Sigmoid colon (tissue), 7 donors: Measurements from ENCODE around the gene SDHA. TPM values are rescaled to one million over a fixed set of nuclear protein-coding genes. Genes with fewer than 3 reads are reported as not detected.

ENCODE experiments used
- DNase-seq: peaks from one replicate; pipeline ENCODE4 v3.0.0-alpha.2; 2019
- H3K27ac ChIP-seq, 4 donors: fragments of 200-600 bp; sonication (generic); one replicate each; pipeline ENCODE4 v1.5.1; 2016 to 2019; ENCODE audit warnings: mild to moderate bottlenecking in 1 of 4
- H3K27me3 ChIP-seq, 3 donors: fragments of 200-600 bp; sonication (generic); one replicate each; pipeline ENCODE4 v1.5.1; 2019; ENCODE audit warnings: mild to moderate bottlenecking in 1 of 3
- H3K36me3 ChIP-seq, 4 donors: fragments of 200-600 bp; sonication (generic); one replicate each; pipeline ENCODE4 v1.5.1; 2016 to 2019
- H3K4me1 ChIP-seq, 4 donors: fragments of 200-600 bp; sonication (generic); one replicate each; pipeline ENCODE4 v1.5.1; 2017 to 2019
- H3K4me3 ChIP-seq, 4 donors: fragments of 200-600 bp; sonication (generic); one replicate each; pipeline ENCODE4 v1.5.1; 2017 to 2019; ENCODE audit warnings: mild to moderate bottlenecking in 2 of 4, moderate library complexity in 1 of 4
- H3K9me3 ChIP-seq, 4 donors: fragments of 200-600 bp in 3 of 4; sonication (generic) in 3 of 4; one replicate each; pipeline versions ENCODE4 v1.5.1 to v1.6.1; 2013 to 2019
- CTCF ChIP-seq, 4 experiments: fragments of 450-650 bp in 3 of 4; fragments of 200-600 bp in 1 of 4; IDR thresholded peaks; one replicate each; pipeline ENCODE4 v1.5.1; 2016 to 2019; ENCODE audit warnings: antibody characterized with exemption in 4 of 4, mild to moderate bottlenecking in 3 of 4, moderate library complexity in 2 of 4
- EP300 ChIP-seq, 4 donors: sonication (generic); formaldehyde crosslinking; IDR thresholded peaks; one replicate each; pipeline ENCODE4 v1.6.1; 2017; ENCODE audit warnings: antibody characterized with exemption in 4 of 4
- POLR2A ChIP-seq, 2 donors: fragments of 450-650 bp; IDR thresholded peaks; one replicate each; pipeline ENCODE4 v1.6.1; 2016; ENCODE audit warnings: antibody characterized with exemption in 2 of 2, mild to moderate bottlenecking in 2 of 2, moderate library complexity in 2 of 2
- POLR2AphosphoS5 ChIP-seq, 4 donors: sonication (generic); formaldehyde crosslinking; IDR thresholded peaks; one replicate each; pipeline ENCODE4 v1.6.1; 2017; ENCODE audit warnings: antibody characterized with exemption in 4 of 4
- WGBS, 2 donors: extraction: QIAGEN DNeasy Blood & Tissue Kit; methylation state at CpG; one replicate each; pipeline ENCODE4 v1.1.7; 2013; 5-methylcytosine and 5-hydroxymethylcytosine counted together
- intact Hi-C: fragments of 100-400 bp; cut with DNase I; formaldehyde crosslinking; loops from one replicate; pipeline ENCODE4 v1.15.1; 2023
- polyA plus RNA-seq, 3 donors: library from polyadenylated mRNA; stranded (reverse); fragments of 200-250 nt; gene quantifications; one replicate each; pipeline ENCODE4 v1.2.3, GENCODE V29; 2013
- total RNA-seq, 4 donors: library from RNA; depleted of rRNA; stranded (reverse); fragments of >200 nt; gene quantifications; one replicate each; pipeline ENCODE4 v1.1.0, GENCODE V29; 2016
- donor health status: healthy with polysubstance abuse.
- donor health status: Bipolar disorder and iron deficiency.
- donor health status: healthy.

Gene SDHA
- total and polyA plus RNA-seq, 7 donors, result 72.7 to 290 (median 87.0) TPM

- Histone ChIP-seq H3K27ac (no peak overlapping the region), H3K9me3 (no peaks in the 10 kb centered on the region), H3K4me1 (peaks cover 0 to 4% (median 0%) of the 10 kb centered on the region in 4 donors), H3K4me3 (no peak overlapping the region), H3K36me3 (no peaks in the 10 kb centered on the region), H3K27me3 (no peaks in the 10 kb centered on the region)
- TF ChIP-seq POLR2A (IDR thresholded peaks at IDR 0.05), result no peak
- TF ChIP-seq CTCF (IDR thresholded peaks at IDR 0.05), result no peak
- TF ChIP-seq POLR2AphosphoS5 (IDR thresholded peaks at IDR 0.05), result no peak
- TF ChIP-seq EP300 (IDR thresholded peaks at IDR 0.05), result no peak
- intact Hi-C loops, result no loop called here
- DNase-seq, result peak; percentile 61
- 85 to 89% methylated on average over 23 of the region's 23 CpGs for WGBS, 2 donors
Observed at GRCh38 chr5:171801-172331, 46.3 kb upstream of the SDHA start.

GRCh38 chr5:172421-172820, 45.7 kb upstream of the SDHA start:
- intact Hi-C loops, result no loop called here
- TF ChIP-seq POLR2AphosphoS5 (IDR thresholded peaks at IDR 0.05) (no peak), POLR2A (IDR thresholded peaks at IDR 0.05) (no peak), CTCF (IDR thresholded peaks at IDR 0.05) (no peak), EP300 (IDR thresholded peaks at IDR 0.05) (no peak)
- Histone ChIP-seq H3K27ac (no peak overlapping the region), H3K4me3 (no peak overlapping the region), H3K9me3 (no peaks in the 10 kb centered on the region), H3K36me3 (no peaks in the 10 kb centered on the region), H3K27me3 (no peaks in the 10 kb centered on the region), H3K4me1 (peaks cover 0 to 4% (median 0%) of the 10 kb centered on the region in 4 donors)
- peak; percentile 41 for DNase-seq
- WGBS, 2 donors, result 82 to 88% methylated on average over 13 of the region's 13 CpGs

- DNase-seq, result no peak
- no peaks in the 10 kb centered on the region for H3K9me3 ChIP-seq
- no peaks in the 10 kb centered on the region for H3K36me3 ChIP-seq
- H3K27ac ChIP-seq, result no peak overlapping the region
- peaks cover 0 to 4% (median 0%) of the 10 kb centered on the region in 4 donors for H3K4me1 ChIP-seq
- TF ChIP-seq CTCF (IDR thresholded peaks at IDR 0.05), result no peak
- no peak for TF ChIP-seq EP300 (IDR thresholded peaks at IDR 0.05)
- TF ChIP-seq POLR2A (IDR thresholded peaks at IDR 0.05), result no peak
- TF ChIP-seq POLR2AphosphoS5 (IDR thresholded peaks at IDR 0.05), result no peak
- intact Hi-C loops, result no loop called here
- no peaks in the 10 kb centered on the region for H3K27me3 ChIP-seq
- no peak overlapping the region for H3K4me3 ChIP-seq
- 69 to 82% methylated on average over 17 of the region's 17 CpGs for WGBS, 2 donors
Observed at GRCh38 chr5:172841-173251, 45.3 kb upstream of the SDHA start.

GRCh38 chr5:173392-174290, 44.5 kb upstream of the SDHA start:
- intact Hi-C loops, result no loop called here
- TF ChIP-seq POLR2A (IDR thresholded peaks at IDR 0.05) (no peak), POLR2AphosphoS5 (IDR thresholded peaks at IDR 0.05) (no peak), CTCF (IDR thresholded peaks at IDR 0.05) (no peak), EP300 (IDR thresholded peaks at IDR 0.05) (no peak)
- Histone ChIP-seq H3K36me3 (no peaks in the 10 kb centered on the region), H3K27ac (no peak overlapping the region), H3K27me3 (no peaks in the 10 kb centered on the region), H3K4me3 (no peak overlapping the region), H3K4me1 (no peaks in the 10 kb centered on the region), H3K9me3 (no peaks in the 10 kb centered on the region)
- WGBS, 2 donors, result 78 to 89% methylated on average over 22 of the region's 22 CpGs
- no peak for DNase-seq
